Cardiac fibroblast (primary cell): ENCODE data around the gene HTATSF1.

ENCODE experiments used
- DNase-seq, 2 donors: peaks; one replicate each; pipeline versions ENCODE4 v3.0.0 to v3.0.0-alpha.2; 2010; ENCODE audit warnings: low read depth in 2 of 2
- H3K4me3 ChIP-seq, 2 donors: replicated peaks in 1 of 2; 1 replicate in 1 of 2; 2 replicates in 1 of 2; pipeline ENCODE4 v1.5.1; 2011; ENCODE audit warnings: low read depth in 2 of 2, low read length in 2 of 2, mild to moderate bottlenecking in 2 of 2, moderate library complexity in 1 of 2
- TF ChIP-seq, protein P1 (sequence below): IDR thresholded peaks from one replicate; pipeline ENCODE4 v1.5.1; 2011; ENCODE audit warnings: low read depth, mild to moderate bottlenecking, low read length, inconsistent platforms

Gene HTATSF1

DNA sequence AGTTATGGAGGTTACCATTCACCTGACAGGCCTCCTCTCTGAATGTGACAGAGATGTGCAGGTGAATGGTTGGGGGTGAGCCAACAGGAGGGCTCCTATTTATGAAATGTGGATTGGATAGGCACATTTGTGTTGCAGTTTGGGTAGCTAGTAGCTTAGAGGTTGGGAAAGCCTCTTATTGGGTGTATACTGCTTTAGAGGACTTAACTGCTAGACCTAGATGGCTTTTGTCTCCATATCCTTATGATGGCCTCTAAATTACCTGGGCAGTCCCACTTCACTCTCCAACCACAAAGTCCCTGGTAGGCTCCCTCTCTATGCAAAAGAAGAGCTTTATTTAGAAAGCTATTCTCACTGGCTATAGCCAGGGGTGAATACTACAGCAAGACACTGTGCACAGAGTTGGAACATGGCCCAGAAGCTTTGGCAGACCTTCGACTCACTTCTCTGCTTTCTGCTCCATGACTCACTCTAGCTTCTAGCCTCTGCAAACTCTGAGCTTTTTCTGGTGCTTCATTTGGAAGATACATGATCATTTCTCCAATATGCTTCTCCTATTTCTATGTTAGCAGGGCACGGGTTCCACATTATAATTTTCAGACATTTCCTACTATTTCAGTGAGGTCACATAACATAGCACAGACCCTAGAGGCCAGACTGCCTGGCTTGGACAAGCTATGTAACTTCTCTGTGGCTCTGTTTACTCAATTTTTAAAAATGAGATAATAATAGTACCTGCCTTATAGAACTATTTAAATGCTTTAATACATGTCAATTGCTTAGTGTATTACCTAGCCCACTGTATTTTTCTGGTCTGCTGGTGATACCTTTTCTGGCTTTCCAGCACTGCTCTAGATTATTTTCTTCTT, 28.6 kb downstream of the HTATSF1 start:
- H3K4me3 ChIP-seq, result no peak overlapping the region
- DNase-seq, result peak; percentile 79 to 91
- TF ChIP-seq, protein P1, sequence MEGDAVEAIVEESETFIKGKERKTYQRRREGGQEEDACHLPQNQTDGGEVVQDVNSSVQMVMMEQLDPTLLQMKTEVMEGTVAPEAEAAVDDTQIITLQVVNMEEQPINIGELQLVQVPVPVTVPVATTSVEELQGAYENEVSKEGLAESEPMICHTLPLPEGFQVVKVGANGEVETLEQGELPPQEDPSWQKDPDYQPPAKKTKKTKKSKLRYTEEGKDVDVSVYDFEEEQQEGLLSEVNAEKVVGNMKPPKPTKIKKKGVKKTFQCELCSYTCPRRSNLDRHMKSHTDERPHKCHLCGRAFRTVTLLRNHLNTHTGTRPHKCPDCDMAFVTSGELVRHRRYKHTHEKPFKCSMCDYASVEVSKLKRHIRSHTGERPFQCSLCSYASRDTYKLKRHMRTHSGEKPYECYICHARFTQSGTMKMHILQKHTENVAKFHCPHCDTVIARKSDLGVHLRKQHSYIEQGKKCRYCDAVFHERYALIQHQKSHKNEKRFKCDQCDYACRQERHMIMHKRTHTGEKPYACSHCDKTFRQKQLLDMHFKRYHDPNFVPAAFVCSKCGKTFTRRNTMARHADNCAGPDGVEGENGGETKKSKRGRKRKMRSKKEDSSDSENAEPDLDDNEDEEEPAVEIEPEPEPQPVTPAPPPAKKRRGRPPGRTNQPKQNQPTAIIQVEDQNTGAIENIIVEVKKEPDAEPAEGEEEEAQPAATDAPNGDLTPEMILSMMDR, result no peak

GRCh38 chrX:136528645-136529315, 31.4 kb downstream of the HTATSF1 start:
- TF ChIP-seq, protein P1, result no peak
- no peak overlapping the region for H3K4me3 ChIP-seq
- no peak for DNase-seq

- DNase-seq, result no peak
- H3K4me3 ChIP-seq, result no peak overlapping the region
- TF ChIP-seq, protein P1, result no peak
Measured at GRCh38 chrX:136529795-136530194, 32.4 kb downstream of the HTATSF1 start.

DNA sequence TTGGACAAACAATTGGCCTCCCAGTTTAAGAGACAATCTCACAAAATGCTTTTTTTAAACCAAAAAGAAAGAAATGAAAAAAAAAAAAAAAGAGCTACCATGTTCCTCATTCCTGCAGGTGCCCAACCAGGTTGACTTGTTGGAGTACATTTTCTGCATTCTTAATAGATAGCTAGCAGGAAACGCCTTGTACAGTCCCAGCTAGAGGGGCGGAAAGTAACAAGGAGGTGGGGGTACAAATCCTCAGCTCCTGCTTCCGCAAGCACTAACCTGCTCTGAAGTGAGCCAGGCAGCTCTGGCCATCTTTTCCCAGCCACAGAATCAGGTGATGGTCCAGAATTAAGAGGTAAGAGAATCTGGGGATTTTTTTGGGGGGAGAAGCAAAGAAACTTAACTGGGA, 34.6 kb downstream of the HTATSF1 start, which contains the start of gene VGLL1:
TSS of gene VGLL1 (plus strand) at position 265 of the 400 bp plus-strand sequence. CDS start 3,806 bp downstream, outside the sequence.
- DNase-seq, result no peak
- TF ChIP-seq, protein P1, result no peak
- no peak within 1 kb of the TSS for H3K4me3 ChIP-seq

DNA sequence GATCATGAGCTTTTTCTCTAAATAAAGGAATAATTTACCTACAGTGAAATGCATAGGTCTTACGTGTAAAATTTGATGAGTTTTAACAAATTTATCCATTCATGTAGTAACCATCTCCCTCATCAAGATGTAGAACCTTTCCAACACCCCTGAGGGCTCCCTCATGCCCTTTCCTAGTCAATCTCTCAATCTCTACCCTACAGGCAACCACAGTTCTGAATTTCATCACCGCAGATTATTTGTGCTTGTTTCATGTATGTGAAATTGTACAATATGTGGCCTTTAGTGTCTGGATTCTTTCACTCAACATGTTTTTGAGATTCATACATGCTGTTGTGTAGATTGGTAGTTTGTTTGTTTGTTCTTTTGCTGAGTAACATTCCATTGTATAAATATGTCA, 36.7 kb downstream of the HTATSF1 start:
- TF ChIP-seq, protein P1, result no peak
- no peak overlapping the region for H3K4me3 ChIP-seq
- no peak for DNase-seq

DNA sequence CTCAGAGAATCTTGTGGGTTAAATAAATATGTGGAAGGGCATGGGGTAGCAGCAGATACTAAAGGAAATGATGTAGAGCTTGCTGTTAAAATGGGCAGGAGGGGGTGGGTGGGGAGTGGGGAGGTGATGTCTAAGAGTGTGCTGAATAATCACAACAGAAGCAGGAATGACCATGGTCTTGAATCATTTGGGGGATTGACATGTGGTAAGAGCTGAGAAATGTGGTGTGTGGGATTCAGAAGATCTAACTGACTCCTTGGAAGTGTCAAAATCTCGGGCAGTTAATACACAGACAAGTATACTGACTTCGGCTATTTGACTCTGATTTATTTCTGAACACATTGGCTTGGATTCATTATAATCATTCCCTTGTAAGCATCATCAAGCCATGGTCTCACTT, 41.4 kb downstream of the HTATSF1 start:
- TF ChIP-seq, protein P1, result no peak
- no peak overlapping the region for H3K4me3 ChIP-seq

More for the DNA sequence above, 41.4 kb downstream of the HTATSF1 start:
- no peak for DNase-seq
